ENCODE results near the gene DCDC2. TPM values are rescaled to one million over a fixed set of nuclear protein-coding genes. Genes with fewer than 3 reads are reported as not detected.
A peak's percentile ranks its signal among the peaks of the same experiment; 100 is the strongest.

DCDC2 gene
- total RNA-seq, 1 experiment from 2014 or later, result 1.8 TPM

- CTCF ChIA-PET, result no interaction called here
Measured at GRCh38 chr6:24228681-24229255, 129.1 kb downstream of the DCDC2 start.

More at GRCh38 chr6:24228681-24229255, 129.1 kb downstream of the DCDC2 start:
- no peak for TF ChIP-seq ZBTB21 (CRISPR knock-in tag; IDR thresholded peaks at IDR 0.05; ENCODE audit: borderline replicate concordance)
- TF ChIP-seq USF1 (CRISPR knock-in tag; IDR thresholded peaks at IDR 0.05), result no peak
- no peak for TF ChIP-seq NFYB (CRISPR knock-in tag; conservative IDR thresholded peaks at IDR 0.05; ENCODE audit: low read depth)
- no peak for TF ChIP-seq ZNF232 (CRISPR knock-in tag; IDR thresholded peaks at IDR 0.05)
- no peak for TF ChIP-seq CBFB (CRISPR knock-in tag; IDR thresholded peaks at IDR 0.05; ENCODE audit: low read depth)
- TF ChIP-seq AR (CRISPR knock-in tag; IDR thresholded peaks at IDR 0.05), result no peak
- no peak for TF ChIP-seq IRF2 (CRISPR knock-in tag; IDR thresholded peaks at IDR 0.05; ENCODE audit: borderline replicate concordance, low read depth)
- TF ChIP-seq ERG (CRISPR knock-in tag; IDR thresholded peaks at IDR 0.05), result no peak
- no peak for TF ChIP-seq FOXP1 (CRISPR knock-in tag; IDR thresholded peaks at IDR 0.05; ENCODE audit: borderline replicate concordance)
- TF ChIP-seq NFE2L1 (CRISPR knock-in tag; IDR thresholded peaks at IDR 0.05), result no peak
- TF ChIP-seq FOXP4 (CRISPR knock-in tag; IDR thresholded peaks at IDR 0.05), result no peak
- no peak for TF ChIP-seq ZNF121 (CRISPR knock-in tag; IDR thresholded peaks at IDR 0.05)
- TF ChIP-seq SMAD4 (CRISPR knock-in tag; IDR thresholded peaks at IDR 0.05), result no peak
- TF ChIP-seq IRF1 (CRISPR knock-in tag; IDR thresholded peaks at IDR 0.05), result no peak
- TF ChIP-seq ZNF281 (CRISPR knock-in tag; IDR thresholded peaks at IDR 0.05), result no peak
- H3K27ac Mint-ChIP-seq, result 0 out of 2 replicates have a peak overlapping the region, but pooled peaks have one; percentile 41
- H3K4me3 Mint-ChIP-seq, result no peak overlapping the region
- no peaks in the 10 kb centered on the region for H3K9me3 Mint-ChIP-seq
- no peaks in the 10 kb centered on the region for H3K27me3 Mint-ChIP-seq (ENCODE audit: low read depth)
- no peak for ATAC-seq
- POLR2A ChIA-PET, result no interaction called here
- H3K4me1 Mint-ChIP-seq, result peaks cover 27% of the 10 kb centered on the region
- no peaks in the 10 kb centered on the region for H3K36me3 Mint-ChIP-seq
- no peak for DNase-seq (ENCODE audit: low spot score)
